ENCODE data around the gene FRS3.

Gene FRS3

GRCh38 chr6:41790045-41790444, 10.3 kb upstream of the FRS3 start:
- DNase-seq: no peak

- no peak for DNase-seq
These were observed 9.7 kb upstream of the FRS3 start for GRCh38 chr6:41789390-41789724.

- DNase-seq: peak; percentile 91
These were observed 7.7 kb upstream of the FRS3 start, which contains the start of gene TOMM6 for GRCh38 chr6:41787219-41787917. TSS of gene TOMM6 (plus strand) at chr6:41787694. CDS start at chr6:41787698, 4 bp downstream.

- DNase-seq: peak; percentile 79
These were observed 6.9 kb upstream of the FRS3 start for GRCh38 chr6:41786451-41787218.

DNA sequence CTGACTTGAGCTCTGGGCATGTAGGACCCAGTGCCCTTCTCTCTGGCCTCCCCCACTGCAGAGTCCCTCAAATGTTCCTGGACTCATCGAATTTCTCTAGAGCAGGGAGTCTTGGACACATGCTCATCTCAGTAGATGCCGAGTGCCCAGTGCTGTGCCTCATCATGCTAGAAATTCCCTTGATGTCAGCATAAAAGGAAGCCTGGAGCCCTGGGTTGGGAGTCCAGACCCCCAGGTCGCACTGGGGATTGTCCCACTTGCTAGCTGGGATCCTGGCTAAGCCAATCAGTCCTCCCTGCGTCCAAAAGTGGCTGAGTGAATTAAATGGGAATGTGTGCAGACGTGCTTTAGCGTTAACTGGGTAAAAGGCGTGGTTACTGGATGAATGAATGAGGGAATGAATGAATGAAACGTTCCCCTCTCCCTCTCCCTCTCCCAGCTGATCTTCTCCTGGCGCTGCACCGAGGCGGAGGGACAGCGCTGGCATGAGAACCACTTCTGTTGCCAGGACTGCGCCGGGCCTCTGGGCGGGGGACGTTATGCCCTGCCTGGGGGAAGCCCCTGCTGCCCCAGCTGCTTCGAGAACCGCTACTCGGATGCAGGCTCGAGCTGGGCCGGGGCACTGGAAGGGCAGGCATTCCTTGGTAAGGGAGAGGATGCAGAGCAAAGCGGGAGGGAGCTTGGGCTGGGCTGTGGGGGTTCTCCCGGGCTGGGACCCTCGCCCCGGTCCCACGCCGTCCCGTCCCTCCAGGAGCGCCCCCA, 6.2 kb upstream of the FRS3 start:
- DNase-seq: no peak

GRCh38 chr6:41785254-41785653, 5.6 kb upstream of the FRS3 start:
- DNase-seq: no peak

- DNase-seq: no peak
These were observed 5.0 kb upstream of the FRS3 start for GRCh38 chr6:41784581-41785171.

DNA sequence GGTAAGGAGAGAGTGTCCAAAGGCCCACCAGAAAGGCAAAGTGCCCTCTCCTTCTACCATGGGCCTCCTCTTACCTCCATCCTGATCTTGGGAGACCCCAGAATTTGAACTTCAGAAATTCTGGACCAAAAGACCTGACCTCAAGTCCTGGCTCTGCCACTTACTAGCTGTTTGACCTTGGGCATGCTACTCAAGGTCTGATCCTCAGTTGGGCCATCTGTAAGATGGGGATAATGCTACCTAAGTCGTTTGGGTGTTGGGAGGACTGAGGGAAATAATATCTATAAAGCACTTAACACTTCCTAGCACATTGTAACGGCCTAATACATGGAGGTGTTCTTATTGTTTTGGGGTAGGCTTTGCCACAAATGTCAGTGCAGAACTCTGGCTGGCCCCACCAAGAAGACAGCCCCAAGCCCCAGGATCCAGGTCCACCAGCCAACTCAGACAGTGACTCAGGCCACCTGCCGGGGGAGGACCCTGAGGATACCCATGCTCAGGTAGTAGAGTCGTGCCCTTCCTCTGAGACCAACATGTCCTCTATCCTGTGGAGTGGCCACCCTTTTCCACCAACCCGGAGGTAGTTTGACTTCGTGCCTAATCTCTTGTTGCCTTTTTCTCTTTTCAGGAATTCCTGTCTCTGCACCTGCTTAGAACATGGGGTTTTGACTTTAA, 3.5 kb upstream of the FRS3 start:
- no peak for DNase-seq

DNA sequence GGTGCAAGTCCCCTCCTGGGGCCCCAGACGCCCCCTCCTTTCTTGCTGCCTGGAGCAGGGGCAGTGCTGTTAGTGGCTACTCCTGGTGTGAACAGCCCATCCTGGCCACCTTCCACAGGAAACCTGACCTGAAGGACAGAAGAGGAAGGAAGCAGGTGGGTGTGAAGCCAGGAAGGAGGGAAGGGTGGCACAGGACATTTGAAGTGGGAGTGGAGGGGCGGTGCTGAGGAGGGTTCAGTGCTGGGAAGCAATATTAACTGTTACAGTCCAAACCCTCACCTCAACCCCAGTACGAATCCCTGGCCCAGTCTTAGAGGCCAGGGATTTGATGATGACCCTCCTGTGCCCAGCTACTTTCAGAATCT, 1.6 kb upstream of the FRS3 start:
- no peak for DNase-seq

DNA sequence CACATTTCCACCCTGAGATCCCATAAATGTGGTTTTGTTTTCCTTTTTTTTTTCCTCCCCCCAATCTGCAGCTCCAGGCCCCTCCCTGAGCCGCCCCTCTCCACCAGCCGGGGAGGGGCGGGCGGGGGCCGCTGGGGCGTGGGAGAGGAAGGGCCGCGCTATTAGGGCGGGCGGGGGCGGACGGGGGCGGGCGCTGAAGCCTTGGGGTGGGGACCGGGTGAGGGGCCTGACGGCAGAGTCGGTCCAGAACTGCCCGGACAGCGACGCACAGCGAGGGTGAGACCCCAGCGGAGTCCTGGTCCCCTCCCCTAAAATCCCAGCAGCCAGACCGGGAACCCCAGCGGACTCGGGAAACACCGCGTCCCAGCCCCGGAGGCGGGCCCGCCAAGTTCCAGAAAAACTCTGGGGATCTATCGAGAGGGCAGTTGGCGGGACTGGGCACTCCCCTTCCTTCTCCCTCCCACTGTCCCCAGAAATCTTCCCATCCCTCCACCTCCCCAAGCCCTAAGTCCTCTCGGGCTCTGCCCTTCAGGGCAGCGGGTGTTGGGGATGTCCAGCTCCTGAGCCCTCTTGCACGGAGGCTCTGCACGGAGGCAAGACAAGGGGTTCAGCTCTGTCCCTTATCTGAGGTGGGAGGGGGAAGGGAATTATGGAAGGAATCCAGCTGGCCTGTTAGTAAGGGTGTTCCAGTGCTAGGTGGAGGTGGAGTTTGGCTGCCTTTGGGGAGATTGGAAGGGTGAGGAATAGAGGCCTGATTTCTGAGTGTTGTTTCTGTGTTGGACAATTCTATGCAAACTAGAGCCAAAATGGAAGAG, 1.1 kb upstream of the FRS3 start, which contains the start of gene PRICKLE4:
Gene PRICKLE4, plus strand, starts transcription at position 232 of the 815 bp plus-strand sequence. CDS start 2,692 bp downstream, outside the sequence.
- no peak for DNase-seq

GRCh38 chr6:41779336-41779735, 364 bp downstream of the FRS3 start:
- DNase-seq: no peak

GRCh38 chr6:41778895-41779294, 805 bp downstream of the FRS3 start:
- DNase-seq: no peak

GRCh38 chr6:41777551-41778285, 2.0 kb downstream of the FRS3 start:
- no peak for DNase-seq

GRCh38 chr6:41775293-41775882, 4.3 kb downstream of the FRS3 start:
- DNase-seq: no peak

DNA sequence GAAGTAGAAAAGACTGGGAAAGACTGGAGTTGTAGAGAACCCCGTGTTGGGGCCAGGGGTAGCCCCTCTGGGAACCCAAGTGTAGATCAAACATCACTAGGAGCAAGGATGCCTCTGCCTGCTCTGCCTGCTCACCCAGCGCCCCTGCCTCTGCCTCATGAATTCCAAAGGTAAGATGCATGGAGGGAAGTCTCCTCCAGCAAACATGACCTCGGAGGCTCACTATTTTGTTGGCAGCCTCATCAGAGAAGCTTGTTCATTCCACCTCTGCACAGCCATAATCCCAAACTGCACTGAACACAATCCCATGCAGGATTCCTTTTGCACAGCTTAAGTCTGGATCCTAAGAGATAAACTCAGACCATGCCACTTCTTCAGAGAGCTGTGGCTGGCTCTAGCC, 4.9 kb downstream of the FRS3 start:
- DNase-seq: no peak

DNA sequence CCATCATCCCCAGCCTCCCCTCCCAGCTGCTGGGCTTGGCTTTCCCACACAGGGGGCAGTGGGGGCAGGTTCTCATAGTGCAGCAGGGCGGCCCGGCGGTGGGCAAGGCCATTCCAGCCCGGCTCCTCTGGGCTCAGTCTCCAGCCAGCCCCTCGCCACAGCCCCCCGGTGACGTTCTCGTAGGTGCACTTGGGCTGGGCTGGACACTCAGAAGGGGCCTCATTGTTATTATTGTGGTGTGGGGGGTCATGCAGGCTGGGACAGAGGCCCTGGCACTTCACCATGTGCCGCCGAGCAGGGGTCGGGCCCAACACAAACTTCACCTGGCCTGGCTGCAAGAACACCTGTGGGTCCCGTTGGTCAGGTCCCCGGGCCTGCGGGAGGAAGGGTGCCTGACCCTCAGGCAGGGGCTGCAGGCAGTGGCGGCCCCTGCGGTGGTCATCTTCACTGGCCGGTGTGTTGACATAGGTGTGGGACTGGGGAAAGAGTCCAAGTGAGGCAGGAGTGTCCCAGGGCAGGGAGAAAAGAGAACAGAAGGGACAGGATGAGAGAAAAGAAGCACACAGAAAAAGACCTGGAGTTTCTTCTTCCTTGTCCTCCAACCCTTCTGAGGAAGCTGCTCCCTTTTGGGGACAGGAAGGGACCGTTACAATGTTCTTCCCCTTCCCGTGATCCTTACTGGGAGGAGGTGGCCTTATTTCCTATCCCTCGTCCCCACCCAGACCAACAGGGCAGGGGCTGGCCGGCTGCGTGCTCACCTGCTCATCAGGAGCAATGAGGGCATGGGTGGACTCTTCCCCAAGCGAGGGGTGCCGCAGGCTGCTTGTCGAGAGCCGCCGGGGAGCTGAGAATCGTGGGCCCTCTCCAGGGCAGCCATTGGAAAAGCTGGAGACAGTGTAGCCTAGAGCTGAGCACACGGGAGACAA, 8.4 kb downstream of the FRS3 start:
- no peak for DNase-seq

DNA sequence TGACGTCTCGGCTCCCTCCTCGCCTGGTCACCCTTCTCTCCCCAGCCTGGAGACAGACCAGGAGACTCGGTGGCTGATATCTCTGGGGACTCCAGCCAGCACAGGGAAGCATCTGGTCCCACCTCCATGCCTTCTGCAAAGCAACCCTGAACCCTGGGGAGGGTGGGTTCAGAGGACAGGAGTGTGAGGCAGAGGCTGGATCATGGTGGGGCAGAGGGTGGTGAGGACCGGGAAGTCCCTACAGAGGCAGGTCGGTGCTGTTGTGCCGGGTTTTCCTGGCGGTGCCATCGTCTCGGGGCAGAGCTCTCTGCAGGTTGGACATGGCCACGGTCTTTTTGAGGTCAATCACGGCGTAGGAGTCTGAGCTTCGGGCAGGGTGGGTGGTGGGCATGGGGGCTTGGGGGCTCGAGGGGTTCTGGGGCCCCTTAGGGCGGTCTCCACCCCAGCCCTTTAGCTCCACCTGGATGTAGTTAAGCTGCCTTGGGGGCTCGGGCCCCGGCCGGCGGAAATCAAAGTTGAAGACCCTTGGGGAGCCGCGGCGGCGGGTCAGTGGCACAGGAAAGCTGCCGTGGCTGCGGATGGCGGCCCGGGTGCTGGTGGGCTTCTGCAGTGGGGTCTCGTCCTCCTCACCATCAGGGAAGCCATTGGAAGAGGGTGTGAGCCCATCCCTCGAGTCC, 9.2 kb downstream of the FRS3 start:
- no peak for DNase-seq

DNA sequence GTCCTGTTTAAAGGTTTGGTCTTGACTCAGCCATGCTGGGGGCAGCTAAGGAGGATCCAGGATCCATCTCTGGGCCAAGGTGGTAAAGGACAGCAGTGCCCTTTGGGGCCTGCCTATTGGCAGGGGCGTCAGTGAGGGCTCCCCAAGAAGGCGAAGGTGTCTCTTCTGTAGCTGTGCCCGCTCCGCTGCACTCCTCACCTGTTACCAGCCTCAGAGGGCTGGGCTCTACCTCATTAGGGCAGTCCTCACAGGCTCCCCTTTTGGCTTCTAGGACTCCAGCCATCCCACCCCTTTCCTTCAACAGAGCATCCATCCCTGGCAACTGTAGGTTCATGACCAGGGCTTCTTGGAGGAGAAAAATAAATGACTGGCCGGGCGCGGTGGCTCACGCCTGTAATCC, 10.3 kb downstream of the FRS3 start:
- no peak for DNase-seq

Data from CD4-positive, alpha-beta T cell treated with Interferon gamma for 1 hour (primary cell).